NB4 (cell line): ENCODE results near the gene TMEM132C.

Experiments
- DNase-seq: peaks from one replicate; pipeline ENCODE4 v3.0.0; 2010; ENCODE audit warnings: low read depth
- H3K4me3 ChIP-seq: one replicate; pipeline ENCODE4 v1.5.1; 2011; ENCODE audit warnings: mild to moderate bottlenecking, low read depth, low read length, moderate library complexity
- CTCF ChIP-seq: IDR thresholded peaks from one replicate; pipeline ENCODE4 v1.5.1; 2012; ENCODE audit warnings: low read depth, low read length
- MAX ChIP-seq: IDR thresholded peaks from 2 replicates; pipeline ENCODE4 v1.6.1; 2011; ENCODE audit warnings: low read depth, low read length
- MYC ChIP-seq: IDR thresholded peaks from 2 replicates; pipeline ENCODE4 v1.6.1; 2011; ENCODE audit warnings: low read depth, low read length
- POLR2A ChIP-seq: IDR thresholded peaks from 2 replicates; pipeline ENCODE4 v1.6.1; 2011; ENCODE audit warnings: mild to moderate bottlenecking; ENCODE audit not compliant: insufficient read length; ENCODE audit errors: extremely low read depth

TMEM132C gene

GRCh38 chr12:128623748-128624147, 356.8 kb downstream of the TMEM132C start:
- DNase-seq, result no peak
- H3K4me3 ChIP-seq, result no peak overlapping the region
- no peak for TF ChIP-seq POLR2A
- TF ChIP-seq CTCF, result no peak
- no peak for TF ChIP-seq MAX
- TF ChIP-seq MYC, result no peak

GRCh38 chr12:128626808-128627320, 359.9 kb downstream of the TMEM132C start:
- DNase-seq, result no peak
- no peak overlapping the region for H3K4me3 ChIP-seq
- no peak for TF ChIP-seq MAX
- no peak for TF ChIP-seq POLR2A
- TF ChIP-seq MYC, result no peak
- no peak for TF ChIP-seq CTCF

- no peak for DNase-seq
- TF ChIP-seq MYC (no peak), CTCF (no peak), MAX (no peak), POLR2A (no peak)
- no peak overlapping the region for H3K4me3 ChIP-seq
These were observed 360.7 kb downstream of the TMEM132C start for GRCh38 chr12:128627659-128628058.

DNA sequence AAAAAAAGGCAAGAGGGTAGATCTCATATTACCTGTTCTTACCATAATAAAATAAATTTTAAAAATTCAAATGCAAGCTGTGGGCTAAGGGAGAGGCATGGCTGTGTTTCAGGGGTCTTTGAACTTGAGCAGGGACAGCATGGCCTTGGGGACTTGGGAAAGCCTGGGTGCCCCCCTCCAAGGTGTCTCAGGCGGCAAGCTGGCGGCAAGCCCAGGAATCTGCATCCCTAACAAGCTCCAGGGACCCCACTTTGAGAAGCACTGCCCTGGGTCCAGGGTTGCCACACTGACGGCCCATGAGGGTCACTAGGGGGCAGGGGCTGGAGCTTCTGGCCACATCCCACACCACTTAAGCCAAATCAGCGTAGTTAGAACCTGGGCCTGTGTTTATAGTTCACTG, 363.0 kb downstream of the TMEM132C start:
- no peak for DNase-seq
- H3K4me3 ChIP-seq, result no peak overlapping the region
- no peak for TF ChIP-seq POLR2A
- no peak for TF ChIP-seq MAX
- TF ChIP-seq MYC, result no peak
- TF ChIP-seq CTCF, result no peak

DNA sequence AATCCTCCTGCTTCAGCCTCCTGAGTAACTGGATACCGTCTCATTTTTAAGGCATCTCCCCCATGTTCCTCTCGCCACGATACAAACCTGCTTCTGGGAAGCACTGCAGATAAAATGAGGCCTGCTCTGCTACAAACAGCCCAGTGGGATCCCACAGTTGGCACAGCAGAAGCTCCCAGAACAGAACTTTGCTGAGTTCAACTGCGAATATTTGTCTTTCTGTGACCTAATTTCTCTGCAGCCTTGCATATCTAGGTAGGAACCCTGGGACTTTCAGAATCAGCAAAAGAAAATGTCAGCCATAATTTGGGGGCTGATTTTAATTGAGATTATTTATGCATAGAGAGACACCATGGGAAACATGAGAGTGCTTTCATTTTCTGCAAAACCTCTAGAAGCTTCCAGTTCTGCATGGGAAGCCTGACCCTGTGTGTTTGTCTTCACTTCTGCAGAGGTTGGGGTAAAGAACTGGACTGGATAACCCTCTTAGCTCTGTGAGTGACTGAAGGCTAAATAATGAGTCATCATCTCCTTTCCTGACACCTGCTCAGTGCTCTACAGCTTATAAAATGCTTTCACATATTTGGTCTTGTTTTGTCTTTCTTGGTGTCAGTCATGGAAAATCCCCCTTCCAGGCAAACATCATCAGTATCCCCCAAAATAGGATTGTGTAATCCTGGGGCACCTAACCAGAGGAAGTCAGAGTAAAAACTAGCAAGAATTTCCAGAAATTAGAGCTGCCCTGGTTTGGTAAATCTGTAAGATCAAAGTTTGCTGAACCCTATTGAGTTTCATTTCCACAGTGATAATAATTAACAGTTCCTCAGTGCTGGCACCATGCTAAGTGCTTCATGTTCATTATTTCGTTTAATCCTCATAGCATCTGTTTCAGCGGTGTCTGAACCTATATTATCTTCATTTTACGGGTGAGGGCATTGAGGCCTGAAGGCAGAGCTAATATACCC, 371.0 kb downstream of the TMEM132C start:
- no peak overlapping the region for H3K4me3 ChIP-seq
- no peak for TF ChIP-seq CTCF
- no peak for DNase-seq
